ENCODE results near the gene LEFTY2.
"Not testable (repeated sequence)": the region's sequence is repeated elsewhere in the genome, so short reads cannot be mapped to it uniquely, and the experiment has no call there.

The LEFTY2 gene, protein sequence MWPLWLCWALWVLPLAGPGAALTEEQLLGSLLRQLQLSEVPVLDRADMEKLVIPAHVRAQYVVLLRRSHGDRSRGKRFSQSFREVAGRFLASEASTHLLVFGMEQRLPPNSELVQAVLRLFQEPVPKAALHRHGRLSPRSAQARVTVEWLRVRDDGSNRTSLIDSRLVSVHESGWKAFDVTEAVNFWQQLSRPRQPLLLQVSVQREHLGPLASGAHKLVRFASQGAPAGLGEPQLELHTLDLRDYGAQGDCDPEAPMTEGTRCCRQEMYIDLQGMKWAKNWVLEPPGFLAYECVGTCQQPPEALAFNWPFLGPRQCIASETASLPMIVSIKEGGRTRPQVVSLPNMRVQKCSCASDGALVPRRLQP

DNA sequence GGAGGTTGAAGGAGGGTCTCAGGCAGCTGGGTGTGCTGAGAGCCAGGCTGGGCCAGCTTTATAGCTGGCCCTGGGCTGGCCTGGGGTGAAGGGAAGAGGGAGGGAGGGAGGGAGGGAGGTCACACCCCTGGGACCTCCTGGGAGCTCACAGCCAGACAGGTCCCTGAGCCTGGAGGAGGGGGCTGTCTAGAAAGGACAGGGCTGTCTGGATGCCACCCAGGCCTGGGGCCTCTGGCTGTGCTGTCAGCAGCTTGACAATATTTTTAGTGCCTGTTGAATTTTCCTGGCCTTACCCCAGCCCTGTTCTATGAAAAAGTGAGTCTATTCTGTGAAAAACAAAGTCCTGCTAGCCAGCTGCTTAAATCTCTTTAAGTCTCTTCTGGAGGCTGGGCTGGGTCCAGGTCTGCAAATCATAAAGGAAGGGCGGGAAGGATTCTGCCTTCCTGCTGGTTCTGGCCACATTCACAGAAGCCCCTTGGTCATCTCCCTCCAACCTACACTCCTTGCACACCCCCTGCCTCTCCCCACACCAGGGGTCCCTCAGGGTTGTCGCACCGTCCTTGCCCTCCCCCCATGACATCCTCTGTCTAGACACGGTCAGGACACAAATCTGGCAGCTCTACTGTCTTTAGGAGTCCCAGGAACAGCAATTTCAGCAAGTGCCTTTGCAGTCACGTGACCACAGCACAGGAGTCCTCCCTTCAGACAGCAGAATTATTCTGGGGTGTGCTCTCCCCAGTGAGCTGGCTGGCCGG is at the start of gene LEFTY2:
Gene LEFTY2, minus strand, starts transcription at position 34 of the 755 bp plus-strand sequence. CDS start 80 bp downstream, outside the sequence.
- no peak for DNase-seq

DNA sequence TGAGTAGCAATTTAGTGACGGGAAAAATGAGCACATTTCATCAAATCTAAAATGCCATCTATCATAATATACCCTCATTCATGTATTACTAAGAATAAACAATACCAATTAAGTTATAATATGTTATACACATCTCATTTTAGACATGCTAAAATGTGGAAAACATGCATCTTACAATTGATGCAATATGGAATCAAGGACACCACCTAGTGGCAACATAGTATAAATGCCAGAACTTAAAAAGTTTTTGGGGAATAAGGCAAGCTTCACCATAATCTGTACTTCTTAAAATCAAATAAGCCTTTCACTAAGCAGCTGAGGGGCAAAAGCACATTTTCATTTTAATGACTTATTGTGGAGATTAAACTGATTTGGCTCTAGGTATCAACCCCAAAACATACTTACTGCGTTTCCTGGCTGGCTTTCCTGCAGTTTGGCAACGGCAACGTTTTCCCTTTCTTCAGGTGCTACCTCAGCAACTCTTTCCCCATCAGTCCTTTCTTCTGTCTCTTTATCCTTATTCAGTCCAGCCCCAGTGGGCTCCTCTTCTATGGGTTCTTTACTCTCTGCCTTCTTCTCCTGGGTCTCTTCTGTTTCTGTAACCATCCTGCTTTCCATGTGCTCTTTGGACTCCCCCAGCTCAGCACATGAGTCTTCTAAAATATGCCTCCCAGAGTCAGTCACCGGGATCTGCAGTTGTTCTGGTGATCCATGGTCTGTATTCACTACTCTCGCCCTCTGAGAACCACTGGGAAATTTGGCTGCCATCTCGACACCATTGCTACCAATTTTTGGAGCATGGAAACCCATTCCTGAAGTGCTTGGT is 46.7 kb upstream of the LEFTY2 start:
- DNase-seq: no peak

DNA sequence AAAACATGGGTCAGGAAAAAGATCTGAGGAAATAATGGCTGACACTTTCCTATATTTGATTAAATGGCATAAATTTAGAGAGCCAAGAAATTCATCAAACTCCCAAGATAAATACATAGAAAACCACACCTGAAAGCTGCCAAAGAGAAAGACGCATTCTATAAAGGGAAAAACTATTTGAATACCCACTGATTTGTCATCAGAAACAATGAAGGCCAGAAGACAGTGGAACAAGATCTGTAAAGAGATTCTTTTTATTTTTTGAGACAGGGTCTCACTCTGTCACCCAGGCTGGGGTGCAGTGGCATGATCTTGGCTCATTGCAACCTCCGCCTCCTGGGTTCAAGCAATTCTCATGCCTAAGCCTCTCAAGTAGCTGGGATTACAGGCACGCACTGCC is 40.7 kb upstream of the LEFTY2 start:
- DNase-seq: no peak

DNA sequence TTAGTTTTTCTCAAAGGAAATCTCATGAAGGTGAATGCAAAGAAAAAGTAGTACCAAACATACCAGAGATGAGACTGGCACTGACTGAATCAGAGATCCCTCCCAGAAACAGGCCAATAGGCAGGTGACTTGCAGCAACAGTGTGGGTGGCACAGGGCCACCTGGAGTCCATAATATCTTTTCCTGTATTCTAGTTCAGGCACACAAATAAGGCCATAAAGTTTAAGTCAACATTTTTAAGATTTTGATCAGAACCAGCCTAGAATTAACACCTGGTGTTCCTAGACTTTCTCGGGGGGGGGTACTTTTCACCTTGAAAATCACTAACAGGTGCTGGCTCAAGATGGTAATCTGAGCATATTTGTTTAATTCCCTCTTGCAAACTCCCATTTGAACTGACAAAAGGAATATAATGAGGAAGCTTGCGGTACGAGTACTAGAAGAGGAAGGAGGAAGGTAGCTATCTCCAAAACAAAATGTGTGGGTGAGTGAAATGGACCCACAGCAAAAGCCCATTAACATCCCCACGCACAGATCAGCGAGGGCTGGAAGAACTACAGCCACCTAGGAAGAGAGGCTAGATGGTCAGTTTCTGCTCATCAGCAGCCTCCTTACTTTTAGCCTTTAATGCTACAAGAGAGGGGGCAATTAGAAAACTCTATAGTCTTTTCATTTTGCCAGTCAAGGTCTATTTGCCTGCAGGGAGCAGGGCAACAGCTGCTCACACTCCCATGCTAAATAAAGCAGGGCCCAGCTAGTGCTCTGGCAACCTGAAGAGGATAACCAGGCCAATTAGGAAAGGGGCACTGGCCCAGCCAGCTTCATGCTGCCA is 39.2 kb upstream of the LEFTY2 start:
- DNase-seq: no peak

DNA sequence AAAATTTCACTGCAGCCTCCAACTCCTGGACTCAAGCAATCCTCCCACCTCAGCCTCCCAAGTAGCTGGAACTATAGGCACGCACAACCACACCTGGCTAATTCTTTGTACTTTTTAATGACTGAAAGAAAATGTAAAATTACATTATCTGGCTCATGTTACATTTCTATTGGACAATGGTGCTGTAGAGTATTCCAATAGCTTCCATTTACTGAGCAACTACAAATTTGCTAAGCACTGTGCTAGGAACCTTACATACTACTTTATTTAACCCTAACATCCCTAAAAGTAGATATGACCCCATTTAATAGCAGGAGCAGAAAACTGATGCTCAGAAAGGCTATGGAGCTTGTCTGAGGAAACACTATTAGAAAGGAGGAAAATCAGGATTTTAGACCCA is 38.4 kb upstream of the LEFTY2 start:
- no peak for DNase-seq

DNA sequence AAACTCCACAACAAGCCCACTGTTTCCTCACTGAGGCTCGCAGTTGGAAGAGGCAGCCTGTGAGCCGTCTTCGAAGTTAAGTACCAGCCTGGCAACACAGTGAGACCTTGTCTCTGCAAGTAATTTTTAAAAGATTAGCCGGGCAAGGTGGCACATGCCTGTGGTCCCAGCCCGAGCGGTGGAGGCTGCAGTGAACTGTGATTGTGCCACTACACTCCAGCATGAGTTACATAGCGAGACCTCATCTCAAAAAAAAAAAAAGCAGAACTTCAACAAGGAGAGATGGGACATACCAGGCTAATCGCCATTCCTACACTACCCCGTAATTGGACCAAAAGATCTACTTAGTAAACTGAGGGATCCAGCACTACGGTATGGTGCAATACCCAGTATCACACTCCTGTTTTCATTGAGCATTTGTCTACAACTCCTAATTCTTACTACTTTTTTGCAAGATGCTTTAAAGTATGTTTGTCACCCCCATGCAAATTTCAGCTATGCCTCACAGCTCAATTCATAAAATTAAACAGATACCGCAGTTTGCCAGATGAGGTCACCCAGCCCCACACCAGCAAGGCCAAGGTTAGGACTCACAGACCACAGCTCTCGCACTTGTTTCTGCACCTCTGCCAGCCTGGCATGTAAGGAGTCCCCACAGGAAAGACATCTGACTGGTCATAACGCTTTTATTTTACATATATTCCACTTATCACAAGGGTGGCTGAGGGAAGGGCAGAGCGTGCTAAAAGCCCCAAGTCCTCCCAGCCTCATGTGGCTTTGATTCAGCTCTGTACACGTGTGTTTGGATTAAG is 37.1 kb upstream of the LEFTY2 start:
- DNase-seq: no peak

DNA sequence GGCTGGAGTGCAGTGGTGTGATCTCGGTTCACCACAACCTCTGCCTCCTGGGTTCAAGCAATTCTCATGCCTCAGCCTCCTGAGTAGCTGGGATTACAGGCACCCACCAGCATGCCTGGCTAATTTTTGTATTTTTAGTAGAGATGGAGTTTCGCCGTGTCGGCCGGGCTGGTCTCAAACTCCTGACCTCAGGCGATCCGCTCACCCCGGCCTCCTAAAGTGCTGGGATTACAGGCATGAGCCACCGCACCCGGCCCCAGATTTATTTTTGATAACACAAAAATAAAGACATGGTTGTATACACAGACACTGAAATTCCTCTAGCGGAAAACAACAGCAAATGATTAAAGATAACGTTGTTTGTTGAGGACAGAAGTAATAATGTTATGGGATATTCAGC is 34.1 kb upstream of the LEFTY2 start:
- DNase-seq: not testable (repeated sequence)

DNA sequence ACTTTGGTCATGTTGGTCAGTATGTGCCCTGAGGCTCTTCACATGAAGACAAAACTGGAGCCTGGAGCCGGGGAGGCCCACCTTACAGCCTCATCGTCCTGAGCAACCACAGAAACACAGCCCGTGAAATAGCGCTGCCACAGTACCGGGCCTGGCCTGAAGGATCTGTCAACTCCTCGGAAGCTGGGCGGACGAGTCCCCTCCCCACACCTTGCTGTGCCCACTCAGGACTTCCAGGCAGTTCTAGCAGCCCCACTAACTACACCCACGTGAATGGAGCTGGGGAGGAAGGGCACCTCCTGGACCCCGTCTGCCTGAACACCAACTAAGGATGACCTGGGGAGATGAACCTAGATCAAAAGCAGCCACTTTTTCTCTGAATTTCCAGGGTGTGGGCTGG is 33.4 kb upstream of the LEFTY2 start:
- no peak for DNase-seq

DNA sequence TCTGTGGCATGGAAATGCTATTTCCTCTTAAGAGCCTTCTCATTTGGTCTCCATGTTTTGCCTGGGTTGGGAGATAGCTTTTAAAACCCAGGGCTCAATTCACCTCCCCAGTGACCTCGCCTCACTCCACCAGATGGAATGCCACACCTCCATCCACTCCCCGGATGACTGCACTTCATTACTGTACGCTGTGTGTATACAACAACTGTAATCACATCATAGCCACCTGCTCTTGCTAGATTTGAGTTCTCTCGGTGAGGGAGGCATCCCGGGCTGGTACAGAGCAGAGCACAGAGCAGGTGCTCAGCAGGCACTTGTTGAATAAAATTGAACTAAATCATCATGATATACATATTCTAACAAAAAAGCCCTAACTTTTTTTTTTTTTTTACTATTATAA is 32.1 kb upstream of the LEFTY2 start:
- DNase-seq: peak; percentile 72

DNA sequence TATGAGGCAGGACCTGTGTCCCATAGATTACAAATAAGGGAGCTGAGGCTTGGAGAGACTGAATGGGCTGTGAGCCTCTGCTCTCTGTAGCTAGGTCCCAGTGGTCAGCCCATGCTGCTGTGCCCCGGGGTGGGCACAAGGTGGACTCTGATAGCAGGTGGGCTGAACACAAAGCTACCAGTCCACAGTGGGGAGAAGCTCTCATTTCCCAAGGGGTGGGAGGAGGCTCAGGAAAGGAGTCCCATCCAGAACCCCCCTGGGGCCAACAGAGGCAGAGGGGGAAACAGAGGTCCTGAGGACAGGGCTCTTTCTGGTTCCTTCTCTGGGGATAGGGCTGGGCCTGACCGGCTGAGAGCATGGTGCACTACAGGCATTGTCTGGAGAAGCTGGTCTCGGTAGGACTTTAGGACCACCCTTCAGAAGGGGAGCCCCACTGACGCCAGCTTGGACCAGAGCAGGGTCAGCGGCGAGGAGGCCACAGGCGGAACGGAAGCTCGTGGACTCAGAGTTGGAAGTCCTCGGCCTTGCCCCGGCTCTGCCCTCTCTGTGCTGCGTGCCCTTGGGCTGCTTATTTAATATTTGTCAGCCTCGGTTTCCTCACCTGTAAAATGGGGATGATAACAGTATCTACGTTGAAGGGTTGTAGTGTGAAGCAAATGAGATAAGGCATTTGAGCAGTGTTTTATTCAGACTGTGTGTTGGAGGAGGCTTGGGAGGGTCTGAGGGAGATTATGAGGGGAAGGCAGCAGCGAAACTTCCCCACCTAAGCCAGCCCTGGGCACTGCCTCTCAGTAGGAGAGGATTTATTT is 31.5 kb upstream of the LEFTY2 start:
- DNase-seq: no peak

DNA sequence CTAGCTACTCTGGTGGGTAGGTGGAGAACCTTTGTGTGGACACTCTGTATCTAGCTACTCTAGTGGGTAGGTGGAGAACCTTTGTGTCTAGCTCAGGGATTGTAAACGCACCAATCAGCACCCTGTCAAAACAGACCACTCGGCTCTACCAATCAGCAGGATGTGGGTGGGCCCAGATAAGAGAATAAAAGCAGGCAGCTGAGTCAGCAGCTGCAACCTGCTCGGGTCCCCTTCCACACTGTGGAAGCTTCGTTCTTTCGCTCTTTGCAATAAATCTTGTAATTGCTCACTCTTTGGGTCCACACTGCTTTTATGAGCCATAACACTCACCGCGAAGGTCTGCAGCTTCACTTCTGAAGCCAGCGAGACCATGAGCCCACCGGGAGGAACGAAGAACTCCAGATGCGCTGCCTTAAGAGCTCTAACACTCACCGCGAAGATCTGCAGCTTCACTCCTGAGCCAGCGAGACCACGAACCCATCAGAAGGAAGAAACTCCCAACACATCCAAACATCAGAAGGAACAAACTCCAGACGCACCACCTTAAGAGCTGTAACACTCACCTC is 29.7 kb upstream of the LEFTY2 start:
- DNase-seq: not testable (repeated sequence)

DNA sequence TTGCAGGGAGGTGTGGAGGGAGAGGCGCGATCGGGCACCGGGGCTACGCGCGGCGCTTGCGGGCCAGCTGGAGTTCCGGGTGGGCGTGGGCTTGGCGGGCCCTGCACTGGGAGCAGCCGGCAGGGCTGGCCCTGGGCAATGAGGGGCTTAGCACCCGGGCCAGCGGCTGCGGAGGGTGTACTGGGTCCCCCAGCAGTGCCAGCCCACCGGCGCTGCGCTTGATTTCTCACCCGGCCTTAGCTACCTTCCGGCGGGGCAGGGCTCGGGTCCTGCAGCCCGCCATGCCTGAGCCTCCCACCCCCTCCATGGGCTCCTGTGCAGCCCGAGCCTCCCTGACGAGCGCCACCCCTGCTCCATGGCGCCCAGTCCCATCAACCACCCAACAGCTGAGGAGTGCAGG is 28.7 kb upstream of the LEFTY2 start:
- DNase-seq: not testable (repeated sequence)

DNA sequence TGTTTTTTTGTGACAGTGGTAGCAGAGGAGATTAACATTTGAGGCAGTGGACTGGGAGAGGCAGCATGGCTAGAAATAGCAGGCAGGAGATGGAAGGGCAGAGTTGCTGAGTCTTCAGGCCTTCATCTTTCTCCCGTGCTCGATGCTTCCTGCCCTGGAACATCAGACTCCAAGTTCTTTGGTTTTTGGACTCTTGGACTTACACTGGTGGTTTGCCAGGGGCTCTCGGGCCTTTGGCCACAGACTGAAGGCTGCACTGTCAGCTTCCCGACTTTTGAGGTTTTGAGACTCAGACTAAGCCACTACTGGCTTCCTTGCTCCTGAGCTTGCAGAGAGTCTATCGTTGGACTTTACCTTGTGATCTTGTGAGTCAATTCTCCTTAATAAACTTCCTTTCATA is 24.2 kb upstream of the LEFTY2 start:
- no peak for DNase-seq

DNA sequence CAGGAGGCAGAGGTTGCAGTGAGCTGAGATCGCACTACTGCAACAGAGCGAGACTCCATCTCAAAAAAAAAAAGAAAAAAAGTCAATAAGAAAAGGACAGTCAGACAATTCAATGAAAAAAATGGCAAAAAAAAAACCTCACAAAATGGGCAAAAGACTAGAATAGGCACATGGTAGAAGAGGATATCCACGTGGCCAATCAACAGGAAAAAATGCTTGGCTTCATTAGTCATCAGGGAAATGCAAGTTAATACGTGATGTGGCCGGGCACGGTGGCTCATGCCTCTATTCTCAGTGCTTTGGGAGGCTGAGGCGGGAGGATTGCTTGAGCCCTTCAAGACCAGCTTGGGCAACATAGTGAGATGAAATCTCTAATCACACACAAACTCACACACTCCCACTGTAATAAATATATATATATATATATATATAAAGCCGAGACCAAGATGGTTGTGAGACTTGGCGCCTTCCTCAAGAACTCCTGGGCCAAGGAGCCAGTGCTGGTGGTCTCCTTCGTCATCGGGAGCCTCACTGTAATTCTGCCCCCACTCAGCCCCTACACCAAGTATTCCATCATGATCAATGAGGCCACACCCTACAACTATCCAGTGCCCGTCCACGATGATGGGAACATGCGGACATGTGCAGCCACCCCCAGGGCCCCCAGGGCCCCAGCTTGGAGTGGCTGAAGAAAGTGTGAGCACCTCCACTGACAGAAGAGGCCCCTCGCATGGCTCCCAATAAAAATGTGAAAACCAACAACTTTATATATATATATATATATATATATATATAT is 22.9 kb upstream of the LEFTY2 start:
- DNase-seq: no peak

DNA sequence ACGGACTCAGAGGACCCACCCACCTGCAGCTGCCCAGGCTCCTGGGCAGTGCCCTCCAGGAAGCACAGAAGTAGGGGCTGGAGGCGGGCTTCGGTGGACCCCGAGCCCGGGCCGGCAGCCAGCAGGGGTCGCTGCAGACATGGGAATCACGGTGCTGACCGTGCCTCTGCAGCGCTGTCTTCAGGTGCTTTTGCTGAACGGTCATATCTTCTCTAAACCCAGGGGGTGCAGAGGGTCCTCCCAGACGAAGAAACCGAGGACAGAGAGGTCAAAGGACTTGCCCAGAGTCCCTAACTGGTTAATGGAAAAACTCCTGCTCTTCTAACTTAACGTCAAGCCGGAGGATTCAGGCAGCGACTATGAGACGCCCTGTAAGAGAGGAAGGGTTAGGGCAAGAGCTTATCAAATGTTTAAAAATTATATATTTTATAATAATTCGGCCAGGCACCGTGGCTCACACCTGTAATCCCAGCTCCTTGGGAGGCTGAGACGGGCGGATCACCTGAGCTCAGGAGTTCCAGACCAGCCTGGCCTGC is 21.5 kb upstream of the LEFTY2 start:
- peak; percentile 10 for DNase-seq

DNA sequence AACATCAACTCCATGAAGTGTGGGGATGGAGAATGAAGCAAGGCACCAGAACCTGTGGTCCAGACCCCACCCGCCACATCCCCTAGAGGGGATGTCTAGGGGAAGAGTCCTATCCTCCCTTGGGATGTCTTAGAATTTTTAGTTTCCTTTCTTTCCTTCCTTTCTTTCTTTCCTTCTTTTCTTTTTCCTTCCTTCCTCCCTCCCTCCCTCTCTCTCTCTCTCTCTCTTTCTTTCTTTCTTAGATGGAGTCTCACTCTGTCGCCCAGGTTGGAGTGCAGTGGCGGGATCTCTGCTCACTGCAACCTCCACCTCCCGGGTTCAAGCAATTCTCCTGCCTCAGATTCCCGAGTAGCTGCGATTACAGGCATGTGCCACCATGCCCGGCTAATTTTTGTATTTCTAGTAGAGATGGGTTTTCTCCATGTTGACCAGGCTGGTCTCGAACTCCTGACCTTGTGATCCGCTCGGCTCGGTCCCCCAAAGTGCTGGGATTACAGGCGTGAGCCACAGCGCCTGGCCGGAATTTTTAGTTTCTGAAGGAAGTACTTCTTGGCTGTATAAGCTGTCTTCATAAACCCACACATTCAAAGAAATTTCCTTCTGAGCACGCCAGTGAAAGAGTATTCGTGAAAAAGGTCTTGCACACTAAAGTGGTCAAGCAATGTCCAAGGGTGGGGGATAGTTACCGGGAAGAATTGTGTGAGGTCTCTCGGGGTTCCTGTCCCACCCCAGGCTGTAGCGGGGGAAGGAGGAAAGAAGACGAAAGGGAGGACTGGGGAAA is 20.8 kb upstream of the LEFTY2 start:
- DNase-seq: no peak

DNA sequence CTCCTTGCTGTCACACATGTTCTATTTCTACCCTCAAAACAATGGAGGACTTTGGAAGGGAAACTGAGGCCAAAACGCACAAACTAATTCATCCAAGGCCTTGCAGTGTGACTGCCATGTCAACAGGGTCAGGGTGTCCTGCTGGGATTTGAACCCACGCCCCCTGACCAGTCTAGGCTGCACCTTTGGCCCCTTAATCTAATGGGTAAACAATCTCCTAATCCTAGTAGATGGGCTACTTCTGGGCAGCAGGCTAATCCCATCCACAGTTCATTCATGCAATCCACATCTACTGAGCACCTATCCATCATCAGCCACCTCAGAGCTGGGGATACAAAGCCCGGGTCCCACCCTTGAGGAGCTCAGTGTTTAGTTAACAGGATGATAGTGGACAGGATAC is 17.0 kb upstream of the LEFTY2 start:
- DNase-seq: no peak

DNA sequence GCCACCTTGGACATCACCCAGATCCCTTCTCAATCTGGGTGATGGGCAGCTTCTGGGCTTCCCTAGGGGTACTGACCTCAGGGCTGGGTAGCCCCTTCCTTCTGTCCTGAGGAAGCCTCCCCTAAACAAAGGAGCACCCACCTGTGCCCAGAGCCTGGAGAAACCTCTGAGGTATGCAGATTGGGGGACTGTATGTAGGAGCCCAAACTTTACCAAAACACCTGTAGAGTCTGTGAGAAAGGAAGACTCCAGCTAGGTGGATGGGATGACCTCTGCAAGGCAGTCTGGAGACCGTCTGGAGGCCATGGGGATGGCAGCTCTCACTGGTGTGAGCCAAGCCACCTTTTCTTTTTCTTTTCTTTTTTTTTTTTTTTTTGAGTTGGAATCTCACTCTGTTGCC is 13.7 kb upstream of the LEFTY2 start:
- no peak for DNase-seq
